SKM-1 treated with dmso at 0.1 percent for 144 hours (cell line): ENCODE measurements around the gene COL13A1.

ENCODE experiments used
- DNase-seq: peaks from one replicate; lab custom pipeline; 2025; ENCODE audit not compliant: unreplicated experiment; lab: John Stamatoyannopoulos, UW

The COL13A1 gene

DNA sequence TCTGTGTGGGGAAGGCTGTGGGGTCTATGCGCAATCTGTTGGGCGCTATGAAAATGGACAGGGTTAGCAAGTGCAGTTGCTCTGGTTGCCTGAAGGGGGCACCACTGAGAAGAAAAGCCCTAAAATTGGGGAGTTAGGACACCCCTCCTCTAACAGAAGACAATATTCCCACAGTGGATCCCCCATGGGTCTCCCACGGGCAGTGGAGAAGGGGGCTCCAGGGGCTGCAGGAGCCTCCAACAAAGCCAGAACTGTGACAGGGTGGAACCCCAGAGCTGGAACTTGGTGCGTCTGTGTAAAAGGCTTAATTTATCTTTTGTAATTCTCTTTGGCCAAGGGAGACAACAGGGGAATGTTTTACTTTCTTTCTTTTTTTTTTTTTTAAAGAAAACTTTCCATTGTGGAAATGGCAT lies 12.5 kb upstream of the COL13A1 start:
- peak; percentile 3 for DNase-seq

DNA sequence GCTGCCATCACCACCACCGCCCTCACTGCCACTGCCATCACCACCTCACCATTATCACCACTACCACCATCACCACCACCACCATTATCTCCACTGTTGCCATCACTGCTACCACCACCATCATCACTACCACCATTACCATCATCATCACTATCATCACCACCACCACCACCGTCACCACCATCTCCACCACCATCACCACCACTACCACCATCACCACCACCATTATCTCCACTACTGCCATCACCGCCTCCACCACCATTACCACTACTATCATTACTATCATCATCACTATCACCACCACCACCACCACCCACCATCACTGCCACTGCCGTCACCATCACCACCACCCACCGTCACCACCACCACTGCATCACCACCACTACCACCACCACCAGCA lies 9.9 kb upstream of the COL13A1 start:
- DNase-seq, result no peak

DNA sequence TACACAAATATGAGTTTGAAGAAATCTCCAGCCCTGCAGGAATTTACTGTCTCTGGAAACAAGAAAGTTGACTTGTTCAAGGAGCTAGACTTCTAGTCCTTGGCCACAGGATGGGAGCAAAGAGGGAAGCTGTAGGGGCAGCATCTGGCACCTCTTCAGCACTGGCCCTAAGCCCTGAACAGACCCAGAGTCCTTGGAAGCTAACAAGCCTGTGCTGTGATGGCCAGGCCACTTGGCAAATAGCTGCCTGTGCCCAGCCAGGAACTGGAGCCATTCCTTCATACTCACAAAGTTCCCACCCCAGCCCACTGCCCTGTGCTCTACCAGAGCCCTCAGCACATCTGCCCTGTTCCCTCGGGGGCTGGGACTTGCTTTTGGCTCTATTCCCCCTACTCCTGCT lies 9.4 kb upstream of the COL13A1 start:
- DNase-seq, result no peak

DNA sequence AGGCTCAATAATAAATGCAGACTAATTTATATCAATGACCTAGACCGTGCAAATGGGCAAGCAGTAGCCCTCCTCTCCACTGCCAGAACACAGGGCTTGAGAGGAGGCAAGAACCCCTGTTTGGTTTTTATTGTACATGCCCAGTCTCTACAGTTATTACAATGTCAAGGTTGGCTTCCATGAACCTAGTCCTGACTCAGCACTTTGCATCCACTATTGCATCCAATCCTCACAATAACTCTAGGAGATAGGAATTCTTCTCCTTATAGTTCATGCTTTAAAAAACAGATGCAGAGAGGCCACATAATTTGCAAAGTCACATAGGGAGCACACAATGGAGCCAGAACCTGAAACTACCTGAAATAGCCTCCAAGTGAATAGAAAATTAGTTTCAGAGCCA lies 7.0 kb upstream of the COL13A1 start:
- DNase-seq, result no peak

DNA sequence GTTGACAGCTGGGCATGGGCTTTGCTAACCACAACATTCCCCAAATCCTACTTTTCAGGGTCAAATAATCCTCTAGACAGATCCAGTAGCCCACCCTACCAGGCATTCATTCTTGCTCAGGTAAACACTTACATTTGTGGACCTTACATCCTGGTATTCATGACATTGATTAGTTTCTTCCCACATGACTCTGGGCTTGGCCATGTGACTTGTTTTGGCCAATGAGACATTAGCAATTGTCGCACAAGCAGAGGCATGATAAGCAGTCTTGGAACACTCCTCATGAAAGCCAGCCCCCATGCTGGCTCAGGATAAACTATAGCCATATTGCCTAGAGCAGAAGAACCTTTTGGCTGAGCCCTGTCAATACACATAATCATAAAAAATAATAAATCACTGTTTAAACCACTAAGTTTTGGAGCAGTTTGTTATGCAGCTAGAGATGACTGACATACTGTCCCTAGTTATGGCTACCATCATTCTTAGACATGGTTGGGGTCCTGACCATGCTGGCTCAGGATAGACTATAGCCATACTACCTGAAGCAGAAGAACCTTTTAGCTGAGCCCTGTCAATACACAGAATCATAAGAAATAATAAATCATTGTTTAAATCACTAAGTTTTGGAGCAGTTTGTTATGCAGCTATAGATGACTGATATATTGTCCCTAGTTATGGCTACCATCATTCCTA lies 6.3 kb upstream of the COL13A1 start:
- DNase-seq, result no peak

DNA sequence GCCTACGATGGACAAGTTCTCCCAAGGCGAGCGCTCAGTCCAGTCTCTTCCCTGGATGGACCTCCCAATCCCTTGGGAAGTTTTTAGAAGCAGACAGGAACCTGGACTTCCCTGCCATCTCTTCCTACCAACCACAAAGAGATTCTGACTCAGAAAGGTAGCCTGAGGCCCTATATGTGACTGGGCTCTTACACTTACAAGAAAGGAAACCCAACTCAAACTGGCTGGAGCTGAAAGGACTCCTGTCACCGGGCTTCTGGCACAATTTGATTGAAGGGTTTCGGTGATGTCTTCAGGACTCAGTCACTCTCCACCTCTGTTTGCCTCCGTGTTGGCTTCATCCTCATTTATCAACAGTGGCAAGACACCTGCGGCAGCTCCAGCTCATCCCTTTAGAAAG lies 3.7 kb upstream of the COL13A1 start:
- no peak for DNase-seq

DNA sequence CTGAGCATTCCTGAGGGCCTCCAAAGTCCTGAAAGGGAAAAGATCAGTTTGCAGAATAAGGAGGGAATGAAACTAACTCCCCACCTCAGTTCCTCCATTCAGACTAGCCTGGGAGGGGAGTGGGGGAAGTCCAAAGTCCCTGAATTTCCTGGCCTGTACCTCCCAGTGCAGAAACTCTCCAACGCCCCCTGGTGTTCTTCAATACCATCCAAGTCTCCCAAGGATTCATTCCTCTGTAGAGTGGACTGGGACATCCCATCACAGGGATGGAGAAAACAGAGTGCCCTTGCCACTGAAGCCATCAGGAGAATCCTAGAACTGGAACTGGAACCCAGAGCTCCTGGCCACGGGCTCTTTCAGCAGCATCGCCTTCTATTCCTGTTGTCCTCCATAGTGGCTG lies 1.6 kb upstream of the COL13A1 start:
- peak; percentile 50 for DNase-seq

DNA sequence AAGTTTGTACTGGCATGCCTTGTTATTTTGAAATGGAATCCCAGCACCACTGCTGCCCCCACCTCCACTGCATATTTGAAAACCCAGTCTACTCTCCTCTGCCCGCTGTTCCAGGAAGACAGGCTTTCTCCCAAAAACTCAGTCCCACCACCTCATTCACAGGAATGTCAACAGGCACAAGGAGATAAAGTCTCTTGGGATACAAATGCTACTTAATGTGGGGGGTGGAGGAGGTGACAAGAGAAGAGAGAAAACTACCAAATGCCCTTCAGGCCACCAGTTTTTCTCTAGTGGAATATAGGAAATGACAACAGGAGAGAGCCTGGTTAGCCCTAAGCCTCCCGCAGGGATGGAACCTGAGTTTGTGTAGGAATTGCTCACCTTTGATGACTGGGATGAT lies 1.0 kb upstream of the COL13A1 start:
- DNase-seq, result no peak

DNA sequence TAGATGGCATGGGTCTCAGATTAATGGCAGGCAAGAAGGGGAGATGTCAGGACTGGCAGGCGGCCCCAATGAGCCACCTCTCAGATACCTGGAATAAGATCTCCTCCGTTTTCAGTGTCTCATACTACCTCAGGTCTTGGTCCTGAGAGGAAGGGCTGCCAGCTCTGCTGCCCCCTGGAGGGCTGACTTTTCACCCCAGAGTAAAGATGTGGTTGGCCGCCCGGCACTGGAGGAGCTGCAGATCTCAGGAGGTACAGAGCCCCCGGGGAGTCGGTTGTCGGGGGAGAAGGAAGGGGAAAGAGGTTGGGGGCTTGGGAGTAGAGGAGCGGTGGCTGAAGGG lies 642 bp upstream of the COL13A1 start:
- peak; percentile 38 for DNase-seq

DNA sequence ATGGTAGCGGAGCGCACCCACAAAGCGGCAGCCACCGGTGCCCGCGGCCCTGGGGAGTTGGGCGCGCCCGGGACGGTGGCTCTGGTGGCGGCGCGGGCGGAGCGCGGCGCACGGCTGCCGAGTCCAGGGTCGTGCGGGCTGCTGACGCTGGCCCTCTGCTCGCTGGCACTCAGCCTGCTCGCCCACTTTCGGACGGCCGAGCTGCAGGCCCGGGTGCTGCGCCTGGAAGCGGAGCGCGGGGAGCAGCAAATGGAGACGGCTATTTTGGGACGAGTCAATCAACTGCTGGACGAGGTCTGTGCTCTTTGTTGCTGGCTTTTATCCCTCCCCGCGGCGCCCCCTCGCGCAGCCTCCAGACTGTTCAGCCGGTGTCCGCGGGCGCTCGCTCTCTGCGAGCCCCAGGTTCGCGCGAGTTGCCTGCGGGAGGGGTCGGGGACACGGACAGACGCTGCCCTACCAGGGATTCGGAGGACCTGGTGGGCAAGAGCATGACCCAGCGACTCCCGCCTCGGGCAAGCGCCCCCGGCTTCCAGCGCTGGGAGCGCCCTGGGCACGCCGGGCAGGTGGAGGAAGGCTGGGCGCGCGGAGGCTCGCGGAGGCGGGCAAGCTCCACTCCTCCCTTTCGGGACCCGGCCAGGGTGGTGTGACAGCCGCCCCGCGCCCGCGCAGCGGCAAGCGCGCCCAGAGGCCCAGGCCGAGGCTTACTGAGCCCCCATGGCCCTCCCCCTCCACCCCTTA lies 887 bp downstream of the COL13A1 start:
- DNase-seq, result no peak

DNA sequence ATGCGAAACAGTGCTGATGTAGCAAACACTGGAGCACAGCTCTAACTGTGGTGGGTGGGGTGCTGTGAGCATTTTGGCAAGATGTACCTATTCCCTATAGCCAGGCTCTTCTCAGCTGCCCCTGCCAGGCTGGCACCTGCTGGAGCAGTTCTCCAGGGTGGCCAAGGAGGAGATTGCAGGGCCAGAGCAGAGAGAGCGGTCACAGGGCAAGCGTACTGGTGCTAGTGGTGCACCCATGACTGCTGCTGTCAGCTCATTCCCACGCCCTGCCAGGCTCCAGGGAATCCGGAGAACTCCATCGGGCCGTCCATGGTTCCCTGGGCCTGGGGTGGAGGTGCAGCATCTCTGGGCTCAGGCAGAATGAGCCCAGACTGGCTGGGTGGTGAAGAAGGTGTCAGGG lies 2.1 kb downstream of the COL13A1 start:
- no peak for DNase-seq

DNA sequence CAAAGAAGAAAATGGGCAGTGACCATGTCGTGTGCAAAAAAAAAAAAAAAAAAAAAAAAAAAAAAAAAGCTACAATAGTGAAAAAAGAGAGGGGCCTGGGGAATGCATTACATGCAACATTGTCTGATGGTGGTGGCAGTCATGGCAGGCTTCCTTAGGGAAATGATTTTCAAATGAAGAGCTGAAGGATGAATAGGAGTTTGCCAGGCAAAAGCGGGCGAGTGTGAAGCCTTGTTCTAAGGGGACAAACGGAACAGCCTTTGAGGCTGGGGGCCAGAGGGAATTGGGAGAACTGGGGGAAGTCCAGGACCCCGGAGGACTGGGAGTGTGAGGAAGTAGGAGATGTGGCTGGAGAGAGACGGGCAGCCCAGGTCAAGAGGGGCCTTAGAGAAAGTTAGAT lies 3.1 kb downstream of the COL13A1 start:
- no peak for DNase-seq

DNA sequence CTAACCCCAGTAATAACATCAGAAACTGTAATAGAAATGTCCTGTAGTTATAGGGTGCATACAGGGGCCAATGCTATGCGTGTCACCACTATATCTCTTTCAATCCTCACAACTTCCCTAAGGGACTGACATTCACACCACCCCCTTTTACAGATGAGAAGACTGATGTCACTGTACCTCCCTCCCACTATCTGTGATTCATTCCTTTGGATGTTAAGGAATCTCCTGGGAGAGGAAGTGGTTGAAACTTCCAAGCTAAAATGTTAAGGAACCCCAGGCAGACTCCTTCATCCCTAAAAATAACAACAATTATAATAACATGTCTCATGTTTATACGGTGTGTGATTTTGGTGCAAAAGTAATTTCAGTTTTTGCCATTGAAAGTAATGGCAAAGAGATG lies 5.4 kb downstream of the COL13A1 start:
- DNase-seq, result no peak

DNA sequence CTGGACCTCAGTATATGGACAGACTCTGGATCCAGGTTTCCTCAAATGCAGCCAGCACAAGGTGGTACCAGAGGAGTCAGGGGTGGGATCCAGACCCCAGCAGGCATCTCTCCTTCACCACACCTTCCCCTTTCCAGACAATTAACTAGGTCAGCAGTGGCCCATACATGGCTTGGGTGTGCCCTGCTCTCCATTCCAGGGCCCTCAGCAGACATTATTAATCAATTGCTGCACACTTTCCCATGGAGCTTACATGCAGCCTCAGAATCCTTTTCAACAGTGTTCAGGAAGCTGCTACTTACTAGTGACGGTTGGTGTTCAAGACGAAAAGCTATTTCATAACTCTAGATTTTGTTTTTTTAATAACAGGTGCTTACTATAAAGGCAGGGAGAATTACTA lies 6.0 kb downstream of the COL13A1 start:
- DNase-seq, result no peak

DNA sequence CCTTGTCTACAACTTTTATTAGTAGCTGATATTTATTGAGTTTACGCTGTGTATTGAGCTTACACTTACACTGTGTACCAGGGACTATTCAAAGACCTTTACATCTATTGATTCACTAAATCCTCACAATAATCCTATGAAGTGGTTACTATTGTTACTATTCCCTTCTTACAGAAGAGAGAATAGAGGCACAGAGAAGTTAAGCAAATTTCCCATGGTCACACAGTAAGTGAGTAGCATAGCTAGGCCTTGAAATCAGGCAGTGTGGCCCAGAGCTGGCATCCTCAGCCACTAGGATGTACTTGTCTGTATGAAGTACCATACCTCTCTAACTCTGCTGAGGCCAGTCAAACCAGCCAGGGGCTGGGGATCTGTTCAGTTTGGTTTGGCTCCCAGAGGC lies 7.6 kb downstream of the COL13A1 start:
- DNase-seq, result no peak

DNA sequence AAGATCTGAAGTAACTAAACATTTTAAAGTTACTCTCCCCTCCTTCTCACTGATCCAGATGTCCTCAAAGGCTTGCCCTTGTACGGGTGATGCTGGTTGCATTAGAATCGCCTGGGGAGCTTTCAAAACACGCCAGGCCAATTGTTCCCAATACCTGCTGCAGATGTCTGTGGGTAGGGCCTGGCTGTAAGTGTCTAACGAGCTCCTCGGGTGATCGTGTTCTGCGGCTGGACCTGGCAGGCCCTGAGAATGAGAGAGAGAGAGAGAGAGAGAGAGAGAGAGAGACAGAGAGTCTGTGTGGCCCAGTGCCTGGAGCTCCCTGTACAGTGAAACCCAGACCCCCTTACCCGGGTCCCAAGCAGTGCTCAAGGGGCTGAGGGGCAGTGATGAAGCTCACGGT lies 8.4 kb downstream of the COL13A1 start:
- DNase-seq, result no peak

DNA sequence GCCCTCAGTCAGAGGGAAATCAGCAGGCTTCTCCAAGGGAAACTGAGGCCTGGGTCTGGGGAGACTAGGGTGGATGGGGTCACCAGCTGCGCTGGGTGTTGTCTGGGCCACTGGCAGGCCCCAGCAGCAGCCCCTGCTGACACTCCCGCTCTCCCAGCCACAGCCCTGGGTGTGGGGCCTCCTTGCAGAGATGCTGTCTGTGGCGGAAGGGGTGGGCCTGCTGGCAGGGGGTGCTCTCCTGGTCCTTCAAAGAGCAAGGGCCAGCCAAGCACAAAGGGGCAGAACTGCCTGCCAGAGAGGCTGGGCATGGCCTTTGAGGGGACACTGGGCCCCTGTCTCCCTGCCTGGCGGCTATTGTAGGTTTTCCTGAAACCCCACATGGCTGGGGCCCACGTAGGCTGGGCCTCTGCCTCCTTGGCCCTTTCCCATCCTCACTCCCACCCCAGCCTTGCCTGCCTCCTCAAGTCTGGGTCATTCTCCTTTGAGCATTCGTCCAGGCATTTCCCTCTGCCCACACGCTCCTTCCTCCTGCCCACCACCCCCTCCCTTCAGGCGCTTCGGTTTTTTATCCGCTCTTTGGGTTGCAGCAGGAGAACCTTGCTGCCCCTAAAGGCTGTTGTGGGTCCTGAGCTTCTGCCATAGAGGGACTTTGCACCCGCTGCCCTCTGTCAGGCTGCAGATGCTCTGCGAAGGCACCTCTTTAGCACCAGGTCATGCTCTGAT lies 9.1 kb downstream of the COL13A1 start:
- no peak for DNase-seq

DNA sequence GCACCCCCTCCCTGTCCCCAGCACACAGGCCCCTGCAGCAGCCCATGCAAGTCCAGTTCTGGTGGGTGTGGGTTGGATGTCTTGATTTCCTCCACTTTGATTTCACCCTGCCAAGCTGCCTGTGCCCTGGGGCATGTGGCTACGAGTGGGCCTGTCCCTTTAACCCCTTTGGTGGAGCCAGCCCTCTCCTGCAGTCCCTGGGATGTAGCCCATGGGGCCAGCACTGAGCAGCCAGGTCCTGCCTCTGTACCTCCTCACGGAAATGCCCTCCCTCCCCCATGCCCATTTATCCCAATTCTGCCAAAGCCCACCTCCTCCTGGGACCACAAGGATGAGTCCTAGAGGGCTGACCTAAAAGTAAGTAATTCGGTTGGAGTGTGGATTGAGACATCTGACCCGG lies 11.9 kb downstream of the COL13A1 start:
- DNase-seq, result no peak

DNA sequence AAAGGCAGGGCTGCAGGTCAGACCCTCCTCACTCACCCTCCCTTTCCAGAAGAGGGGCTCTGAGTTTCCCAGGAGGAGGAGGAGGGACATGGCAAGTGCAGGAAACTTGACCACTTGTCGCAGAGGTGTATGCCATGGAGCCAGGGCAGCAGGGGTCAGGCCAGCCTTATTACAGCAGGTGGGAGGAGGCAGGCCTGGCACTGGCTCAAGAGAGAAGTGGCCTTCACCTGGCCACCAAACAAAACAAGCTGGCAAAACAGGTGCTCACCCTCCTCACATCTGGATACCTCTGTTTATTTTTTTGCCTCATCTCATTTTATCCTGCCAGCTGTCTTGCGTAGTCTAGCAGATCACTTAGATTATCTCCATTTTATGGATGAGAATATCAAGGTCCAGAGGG lies 12.5 kb downstream of the COL13A1 start:
- DNase-seq, result no peak

DNA sequence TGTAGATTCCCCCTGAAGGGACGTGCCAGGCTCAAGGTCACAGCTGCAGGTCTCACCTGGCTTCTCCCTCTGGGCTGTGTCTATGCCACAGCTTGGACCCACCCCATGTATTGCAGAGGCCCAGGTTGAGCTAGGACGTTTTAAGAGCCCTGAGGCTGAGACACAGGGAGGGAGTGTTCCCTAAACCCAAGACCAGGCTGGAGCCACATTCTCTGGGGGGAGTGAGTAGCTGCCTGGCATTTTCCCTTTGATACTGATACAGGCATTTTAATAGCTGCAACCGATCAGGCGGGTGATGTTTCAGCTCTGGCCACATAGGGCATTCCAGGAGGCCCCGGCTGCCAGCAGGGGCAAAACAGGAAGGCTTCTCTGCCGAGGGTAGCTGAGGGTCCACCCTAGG lies 13.4 kb downstream of the COL13A1 start:
- DNase-seq, result no peak

DNA sequence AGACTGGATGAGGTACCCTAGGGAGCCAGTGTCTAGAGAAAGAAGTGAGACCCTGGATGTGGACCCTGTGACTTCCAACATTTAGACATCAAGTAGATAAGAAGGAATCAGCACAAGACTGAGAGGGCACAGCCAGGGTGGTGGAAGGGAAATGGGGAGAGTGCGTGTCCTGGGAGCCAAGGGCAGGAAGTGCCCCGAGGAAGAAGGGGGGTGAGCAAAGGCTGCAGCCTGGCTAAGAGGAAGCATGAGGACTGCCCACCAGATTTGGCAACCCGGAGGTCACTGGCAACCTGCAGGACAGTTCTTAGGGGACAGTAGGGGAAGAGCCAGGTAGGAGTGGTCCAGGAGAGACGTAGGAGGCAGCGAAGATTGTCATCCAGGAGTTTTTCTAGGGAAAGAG lies 14.8 kb downstream of the COL13A1 start:
- peak; percentile 42 for DNase-seq

DNA sequence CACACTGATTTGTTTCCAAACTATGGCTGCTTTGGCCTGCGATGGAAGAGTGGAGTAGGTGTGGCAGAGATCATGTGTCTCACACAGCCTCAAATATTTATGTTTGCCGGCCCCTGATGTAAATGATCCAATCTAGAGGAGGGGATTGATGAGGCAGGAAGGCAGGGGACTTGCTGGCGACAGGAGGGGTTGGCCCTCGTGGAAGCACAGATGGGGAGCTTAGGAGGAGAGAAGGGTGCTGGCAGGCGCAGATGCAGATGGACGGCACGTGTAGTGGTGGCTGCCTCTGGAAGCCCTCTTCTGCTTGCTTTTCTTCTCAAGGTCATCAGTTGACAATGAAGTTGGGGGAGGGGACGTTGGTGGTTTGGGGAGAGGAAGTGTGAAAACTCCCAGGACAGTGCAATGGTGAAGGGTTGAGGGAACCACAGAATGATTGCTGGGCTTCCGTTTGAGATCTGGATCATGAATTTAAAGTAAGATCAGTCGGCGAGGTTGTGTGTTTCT lies 15.4 kb downstream of the COL13A1 start:
- DNase-seq, result peak; percentile 85
